Mucosa of stomach (tissue), 1 donor: ENCODE results near the gene UQCR10.

Experiments used
- H3K27me3 ChIP-seq: one replicate; pipeline ENCODE4 v1.7.0; 2013; ENCODE audit warnings: mild to moderate bottlenecking, low read length; ENCODE audit not compliant: control insufficient read depth, insufficient read depth
- H3K36me3 ChIP-seq: one replicate; pipeline ENCODE4 v1.7.0; 2013; ENCODE audit warnings: low read length; ENCODE audit not compliant: control insufficient read depth, insufficient read depth
- H3K4me1 ChIP-seq: one replicate; pipeline ENCODE4 v1.7.0; 2013; ENCODE audit warnings: mild to moderate bottlenecking, low read length; ENCODE audit not compliant: control insufficient read depth, insufficient read depth
- H3K4me3 ChIP-seq: one replicate; pipeline ENCODE4 v1.7.0; 2013; ENCODE audit warnings: low read length
- H3K9ac ChIP-seq: one replicate; pipeline ENCODE4 v1.7.0; 2013; ENCODE audit warnings: mild to moderate bottlenecking, low read length, moderate library complexity
- H3K9me3 ChIP-seq: one replicate; pipeline ENCODE4 v1.7.0; 2013; ENCODE audit warnings: mild to moderate bottlenecking, low read length, moderate library complexity; ENCODE audit not compliant: control insufficient read depth
- donor health status: Pancreatic carcinoma.

The UQCR10 gene

DNA sequence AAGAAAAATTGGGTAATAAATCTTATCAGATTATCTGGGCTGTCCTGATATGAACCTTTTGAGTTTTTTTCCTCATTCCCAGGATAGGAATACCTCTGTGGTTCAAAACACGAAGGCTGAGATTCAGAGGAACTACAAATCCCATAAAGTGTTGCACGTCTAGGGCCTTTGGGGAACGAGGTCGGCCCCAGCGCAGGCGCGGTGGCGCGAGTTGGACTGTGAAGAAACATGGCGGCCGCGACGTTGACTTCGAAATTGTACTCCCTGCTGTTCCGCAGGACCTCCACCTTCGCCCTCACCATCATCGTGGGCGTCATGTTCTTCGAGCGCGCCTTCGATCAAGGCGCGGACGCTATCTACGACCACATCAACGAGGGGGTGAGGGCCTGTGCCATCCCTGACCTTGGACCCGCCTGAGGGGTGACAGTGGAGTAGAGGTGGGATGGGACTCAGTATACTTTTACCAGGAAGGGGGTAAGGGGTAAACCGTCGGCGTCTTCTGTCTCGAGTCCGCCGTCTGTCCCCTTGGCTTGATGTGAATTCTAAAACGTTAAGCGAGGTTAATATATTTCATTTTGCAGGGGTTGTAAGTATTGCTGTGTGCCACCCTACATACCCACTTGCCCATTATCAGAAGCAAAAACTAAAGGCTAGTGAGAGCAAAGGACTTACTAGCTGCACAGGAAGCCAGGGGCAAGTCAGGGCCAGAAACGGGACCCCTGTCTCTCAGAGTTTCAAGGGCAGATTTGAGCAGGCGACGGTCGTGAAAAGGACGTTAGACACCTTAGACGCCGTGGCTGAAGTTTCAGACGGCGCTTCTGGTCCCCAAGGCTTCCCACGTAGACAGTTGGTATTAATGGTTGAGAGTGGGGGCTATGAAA lies at the start of gene UQCR10:
TSS of gene UQCR10 (plus strand) at position 199 of the 881 bp plus-strand sequence. CDS start at position 229, 30 bp downstream.
- H3K9ac ChIP-seq: peak within 1 kb of the TSS; percentile 96
- H3K9me3 ChIP-seq: no peaks in the 10 kb centered on the region

DNA sequence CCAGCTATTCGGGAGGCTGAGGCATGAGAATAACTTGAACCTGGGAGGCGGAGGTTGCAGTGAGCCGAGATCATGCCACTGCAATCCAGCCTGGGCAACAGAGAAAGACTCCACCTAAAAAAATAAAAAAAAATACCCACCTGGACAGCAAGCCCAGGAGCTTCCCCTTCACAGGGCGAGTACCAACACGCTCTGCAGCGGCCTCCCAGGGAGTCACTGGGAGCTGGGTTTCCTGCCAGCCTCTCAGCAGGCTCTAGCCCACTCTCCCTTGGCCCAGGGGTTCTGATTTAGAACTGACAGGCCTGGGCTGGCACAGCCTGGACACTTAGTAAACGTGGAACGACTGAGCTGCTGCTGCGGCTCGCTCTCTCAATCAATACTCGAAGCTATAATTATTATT lies 49.4 kb upstream of the UQCR10 start:
- no peaks in the 10 kb centered on the region for H3K4me1 ChIP-seq
- H3K9me3 ChIP-seq: no peaks in the 10 kb centered on the region
- H3K27me3 ChIP-seq: peaks cover 67% of the 10 kb centered on the region
- H3K9ac ChIP-seq: no peak overlapping the region
- H3K4me3 ChIP-seq: no peak overlapping the region
- H3K36me3 ChIP-seq: no peaks in the 10 kb centered on the region

More for the DNA sequence above, at the start of gene UQCR10:
- H3K4me1 ChIP-seq: peaks cover 7% of the 10 kb centered on the region
- peaks cover 8% of the 10 kb centered on the region for H3K36me3 ChIP-seq
- H3K27me3 ChIP-seq: no peaks in the 10 kb centered on the region
- H3K4me3 ChIP-seq: peak within 1 kb of the TSS; percentile 95

DNA sequence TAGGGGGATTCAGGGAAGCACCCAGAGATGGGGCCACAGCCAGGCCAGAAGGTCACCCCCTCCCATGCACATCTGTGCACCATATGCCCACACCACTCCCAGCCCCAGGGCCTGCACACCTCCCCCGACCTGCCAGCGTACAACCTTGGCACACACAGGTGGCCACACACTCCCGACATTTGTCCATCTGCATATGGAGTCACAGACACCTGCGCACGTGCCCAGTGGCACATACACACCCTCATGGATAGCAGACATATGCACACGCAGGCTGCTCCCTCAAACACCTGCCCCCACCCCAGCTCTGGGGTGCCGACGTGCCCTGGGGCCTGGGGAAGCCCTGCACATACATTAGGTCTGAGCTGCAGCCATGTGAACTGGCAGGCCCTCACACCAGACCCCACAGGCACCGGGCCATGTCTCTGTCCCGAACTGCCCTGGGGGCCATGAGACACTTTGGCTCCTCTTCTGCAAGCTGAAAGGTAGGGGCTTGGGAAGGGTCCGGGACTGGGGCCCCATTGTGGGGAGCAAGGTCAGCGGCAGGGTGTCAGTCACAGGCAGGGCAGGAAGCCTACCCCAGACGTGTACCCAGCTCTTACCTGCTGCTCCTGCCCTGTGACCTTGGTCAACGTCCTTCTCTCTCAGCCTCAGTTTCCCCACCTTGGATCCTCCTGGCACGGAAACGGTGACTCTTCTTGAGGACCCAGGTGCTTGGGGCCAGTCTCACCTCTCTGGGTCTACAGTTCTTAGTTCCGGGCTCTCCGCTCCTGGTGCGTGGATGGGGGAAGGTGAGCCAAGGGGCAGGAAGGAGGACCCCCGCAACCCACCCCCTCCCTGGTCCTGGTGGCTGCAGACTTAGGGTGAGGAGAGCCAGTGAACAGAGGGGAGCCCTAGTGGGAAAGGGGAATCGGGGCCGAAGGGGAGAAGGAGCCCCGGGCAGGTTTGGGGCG lies 47.9 kb upstream of the UQCR10 start:
- no peak overlapping the region for H3K9ac ChIP-seq
- H3K36me3 ChIP-seq: no peaks in the 10 kb centered on the region
- no peaks in the 10 kb centered on the region for H3K9me3 ChIP-seq
- no peak overlapping the region for H3K4me3 ChIP-seq
- H3K4me1 ChIP-seq: no peaks in the 10 kb centered on the region
- H3K27me3 ChIP-seq: peaks cover 61% of the 10 kb centered on the region

DNA sequence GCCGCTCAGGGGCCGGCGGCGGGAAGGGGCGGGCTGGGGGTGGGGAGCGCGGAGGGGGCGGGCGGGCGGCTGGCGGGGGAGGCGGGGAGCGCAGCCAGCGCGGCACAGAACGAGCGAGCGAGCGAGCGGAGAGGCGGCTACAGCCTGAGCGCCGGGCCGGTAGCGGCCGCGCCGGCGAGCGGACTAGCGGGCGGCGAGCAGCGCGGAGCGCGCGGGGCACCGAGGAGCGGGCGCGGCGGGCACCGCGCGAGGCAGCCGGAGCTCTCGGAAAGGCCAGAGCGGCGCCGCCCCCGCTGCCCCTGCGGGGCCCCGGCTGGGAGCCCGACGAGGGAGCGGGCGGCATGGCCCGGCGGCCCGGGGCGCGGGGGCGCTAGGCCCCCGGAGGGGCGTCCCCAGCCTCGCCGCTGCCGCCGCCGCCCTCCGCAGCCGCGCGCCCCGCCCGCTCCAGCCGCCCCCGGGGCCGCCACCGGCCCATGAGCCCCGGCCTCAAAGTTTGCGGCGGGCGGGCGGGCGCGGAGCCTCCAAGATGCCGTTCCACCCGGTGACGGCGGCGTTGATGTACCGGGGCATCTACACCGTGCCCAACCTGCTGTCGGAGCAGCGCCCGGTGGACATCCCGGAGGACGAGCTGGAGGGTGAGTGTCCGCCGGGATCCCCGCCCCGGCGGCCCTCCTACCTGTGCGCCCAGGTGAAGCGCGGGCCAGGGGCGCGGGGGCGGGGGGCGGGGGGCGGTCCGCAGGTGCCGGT lies 47.1 kb upstream of the UQCR10 start, which contains the start of gene CABP7:
TSS of gene CABP7 (plus strand) at position 105 of the 747 bp plus-strand sequence. CDS start at position 527, 422 bp downstream.
- no peaks in the 10 kb centered on the region for H3K36me3 ChIP-seq
- H3K9me3 ChIP-seq: no peaks in the 10 kb centered on the region
- no peak within 1 kb of the TSS for H3K4me3 ChIP-seq
- no peak within 1 kb of the TSS for H3K9ac ChIP-seq
- H3K27me3 ChIP-seq: peaks cover 52% of the 10 kb centered on the region
- no peaks in the 10 kb centered on the region for H3K4me1 ChIP-seq

DNA sequence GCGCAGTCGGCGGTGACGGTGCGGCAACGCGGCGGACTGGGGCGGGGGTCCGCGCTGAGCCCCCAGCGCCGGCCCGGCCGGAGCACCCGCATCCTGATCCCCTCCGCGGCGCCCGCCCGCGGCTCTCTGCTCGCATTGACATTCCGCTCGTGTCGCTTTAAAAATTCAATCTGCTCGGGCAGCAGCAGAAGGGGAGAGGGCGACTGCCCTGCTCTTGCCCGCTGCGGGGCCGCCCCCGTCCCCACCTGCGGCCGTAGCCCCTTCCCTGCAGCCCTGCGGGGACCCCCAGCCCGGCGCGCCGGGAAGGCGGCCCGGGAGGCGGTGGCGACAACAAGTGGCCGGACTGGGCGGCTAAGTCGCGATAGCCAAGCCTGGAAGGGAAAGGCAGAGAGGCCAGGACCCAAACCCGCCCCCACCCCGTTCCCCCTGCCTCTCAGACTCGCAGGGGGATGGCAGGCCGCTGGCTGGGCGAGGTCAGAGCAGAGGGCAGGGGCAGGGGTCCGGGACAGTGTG lies 46.3 kb upstream of the UQCR10 start:
- Histone ChIP-seq H3K4me3 (no peak overlapping the region), H3K9me3 (no peaks in the 10 kb centered on the region), H3K9ac (no peak overlapping the region), H3K27me3 (peaks cover 52% of the 10 kb centered on the region), H3K36me3 (no peaks in the 10 kb centered on the region), H3K4me1 (no peaks in the 10 kb centered on the region)

DNA sequence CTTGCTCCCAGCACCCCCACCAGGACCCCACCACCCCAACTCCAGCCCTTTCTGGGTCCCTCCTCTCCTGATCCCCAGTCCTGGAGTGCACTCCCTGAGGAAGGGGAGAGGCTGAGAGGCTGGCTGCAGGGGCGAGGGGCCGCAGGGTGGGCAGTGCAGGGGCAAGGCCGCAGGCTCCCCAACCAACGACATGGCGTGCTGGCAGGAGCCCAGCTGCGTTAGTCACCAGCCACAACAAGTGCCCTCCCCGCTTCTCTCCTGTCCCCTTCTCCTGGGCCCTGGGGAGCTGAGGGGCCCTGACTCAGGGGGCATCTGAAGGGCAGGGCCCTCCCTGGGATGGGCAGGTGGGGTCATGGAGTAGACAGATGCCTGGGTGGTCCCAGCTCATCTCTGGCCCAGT lies 45.0 kb upstream of the UQCR10 start:
- Histone ChIP-seq H3K4me1 (no peaks in the 10 kb centered on the region), H3K27me3 (peaks cover 57% of the 10 kb centered on the region), H3K9ac (no peak overlapping the region), H3K36me3 (no peaks in the 10 kb centered on the region), H3K9me3 (no peaks in the 10 kb centered on the region), H3K4me3 (no peak overlapping the region)

DNA sequence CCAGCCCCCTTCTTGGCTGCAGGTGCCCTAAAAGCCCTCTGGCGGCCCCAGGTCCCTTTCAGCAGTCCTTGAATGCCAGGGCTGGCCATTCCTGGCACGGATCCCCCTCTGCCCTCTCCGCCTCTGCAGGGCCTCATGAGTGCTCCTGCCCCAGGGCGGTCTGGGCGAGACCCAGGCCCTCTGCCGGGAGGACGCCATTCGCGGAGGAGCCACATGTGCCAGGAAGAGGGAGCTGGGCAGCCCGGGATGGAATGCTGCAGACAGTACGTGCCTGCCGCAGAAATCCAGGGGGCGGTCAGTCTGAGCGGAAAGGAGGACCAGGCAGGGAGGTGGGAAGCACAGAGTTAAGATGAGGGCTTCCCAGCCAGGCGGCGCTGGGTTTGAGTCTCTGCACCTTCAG lies 44.6 kb upstream of the UQCR10 start:
- no peaks in the 10 kb centered on the region for H3K4me1 ChIP-seq
- H3K9me3 ChIP-seq: no peaks in the 10 kb centered on the region
- H3K36me3 ChIP-seq: no peaks in the 10 kb centered on the region
- no peak overlapping the region for H3K4me3 ChIP-seq
- H3K27me3 ChIP-seq: peaks cover 57% of the 10 kb centered on the region
- no peak overlapping the region for H3K9ac ChIP-seq

DNA sequence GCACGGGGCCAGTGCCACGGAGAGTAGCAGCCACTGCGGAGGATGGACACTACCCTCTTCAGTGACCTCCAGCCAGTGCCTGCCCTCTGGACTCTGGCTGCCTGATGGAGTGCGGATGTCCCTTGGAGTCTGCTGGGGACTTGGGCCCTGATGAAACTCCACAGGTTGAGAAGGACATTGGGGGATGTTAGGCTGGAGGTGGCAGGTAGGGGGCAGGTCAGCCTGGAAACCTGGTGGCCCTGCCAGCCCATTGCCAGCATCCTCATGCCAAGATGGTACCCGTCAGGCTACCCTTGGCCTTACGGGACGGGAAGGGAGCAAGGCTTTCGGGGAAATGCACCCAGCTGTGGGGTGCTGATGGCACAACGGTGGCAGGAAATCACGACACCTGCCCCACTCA lies 43.4 kb upstream of the UQCR10 start:
- no peaks in the 10 kb centered on the region for H3K4me1 ChIP-seq

DNA sequence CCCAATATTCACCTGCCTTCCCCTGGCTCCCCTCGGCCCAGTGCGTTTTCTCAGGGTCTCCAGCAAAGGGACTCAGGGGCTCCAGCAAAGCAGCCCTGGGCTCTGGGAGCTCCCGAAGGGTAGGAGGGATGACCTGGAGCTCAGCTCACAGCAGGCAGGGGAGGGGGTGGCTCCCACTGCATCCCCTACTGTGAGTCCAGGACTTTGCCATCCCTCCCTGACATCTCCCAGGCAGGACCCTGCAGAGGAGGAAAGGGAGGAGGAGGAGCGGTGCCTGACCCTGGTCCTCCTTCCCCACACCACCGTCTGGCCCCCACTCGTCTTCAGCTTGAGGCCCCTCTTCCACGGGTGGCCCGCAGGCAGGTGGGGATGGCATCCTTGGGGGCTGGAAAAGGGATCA lies 42.3 kb upstream of the UQCR10 start:
- Histone ChIP-seq H3K27me3 (peaks cover 38% of the 10 kb centered on the region), H3K36me3 (no peaks in the 10 kb centered on the region), H3K4me1 (no peaks in the 10 kb centered on the region), H3K9ac (no peak overlapping the region), H3K9me3 (no peaks in the 10 kb centered on the region), H3K4me3 (no peak overlapping the region)

More for the DNA sequence above, 43.4 kb upstream of the UQCR10 start:
- Histone ChIP-seq H3K36me3 (no peaks in the 10 kb centered on the region), H3K9ac (no peak overlapping the region), H3K4me3 (no peak overlapping the region), H3K9me3 (no peaks in the 10 kb centered on the region), H3K27me3 (peaks cover 47% of the 10 kb centered on the region)

DNA sequence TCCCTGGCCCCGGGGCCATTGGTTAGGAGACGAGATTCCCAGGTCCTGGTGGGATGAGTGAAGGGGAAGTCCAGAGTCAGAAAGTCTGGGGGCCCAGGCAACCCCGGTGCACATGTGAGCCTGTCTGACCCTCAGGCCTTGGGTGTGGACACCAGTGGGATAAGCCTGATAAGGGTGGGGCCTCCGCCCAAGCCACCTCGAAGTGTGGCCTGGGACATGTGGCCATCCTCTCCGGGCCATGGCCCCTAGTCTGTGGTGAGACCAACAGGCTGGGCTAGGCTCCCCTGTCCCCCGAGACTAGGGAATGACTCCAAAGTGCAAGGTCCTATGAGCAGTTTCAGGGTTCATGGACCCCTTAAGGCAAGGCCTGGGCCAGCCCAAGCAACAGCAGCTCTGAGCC lies 41.1 kb upstream of the UQCR10 start:
- Histone ChIP-seq H3K9me3 (no peaks in the 10 kb centered on the region), H3K27me3 (peaks cover 33% of the 10 kb centered on the region), H3K9ac (no peak overlapping the region), H3K36me3 (no peaks in the 10 kb centered on the region), H3K4me1 (no peaks in the 10 kb centered on the region), H3K4me3 (no peak overlapping the region)

DNA sequence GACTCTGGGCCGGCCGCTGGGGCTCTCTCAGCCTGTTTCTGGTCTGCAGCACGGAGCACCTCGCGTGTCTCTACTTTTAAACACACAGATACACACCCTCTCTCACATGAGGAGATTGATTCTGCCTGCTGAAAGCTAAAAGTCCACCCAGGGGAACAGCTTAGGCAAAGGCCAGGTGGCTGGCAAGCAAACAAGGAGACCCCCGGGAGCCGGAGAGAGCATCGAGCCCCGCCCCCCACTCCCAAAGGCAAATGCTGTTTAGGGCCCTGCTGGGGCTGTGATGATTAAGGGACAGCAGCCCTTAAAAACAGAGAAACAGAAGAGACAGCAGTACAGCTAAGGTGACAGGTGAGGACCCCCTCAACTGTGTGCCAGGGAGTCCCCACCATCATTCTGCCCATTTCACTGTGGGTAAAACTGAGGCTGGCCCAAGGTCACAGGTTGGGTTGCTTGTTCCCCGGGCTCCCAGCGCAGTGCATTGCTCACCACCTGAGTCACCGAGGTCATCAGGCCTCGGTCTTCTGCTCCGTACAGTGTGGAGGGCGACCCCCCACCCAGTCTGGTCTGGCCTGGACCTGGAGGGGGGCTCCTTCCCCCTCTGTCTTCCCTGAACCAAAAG lies 40.5 kb upstream of the UQCR10 start:
- no peaks in the 10 kb centered on the region for H3K4me1 ChIP-seq
- H3K4me3 ChIP-seq: no peak overlapping the region
- H3K9me3 ChIP-seq: no peaks in the 10 kb centered on the region
- no peaks in the 10 kb centered on the region for H3K36me3 ChIP-seq
- H3K27me3 ChIP-seq: peaks cover 28% of the 10 kb centered on the region
- H3K9ac ChIP-seq: no peak overlapping the region
